Fibroblast of skin of back (primary cell): ENCODE measurements around the gene SEMA7A.
"Not testable (repeated sequence)": the region's sequence is repeated elsewhere in the genome, so short reads cannot be mapped to it uniquely, and the experiment has no call there.

Source experiments
- DNase-seq: peaks from one replicate; pipeline ENCODE4 v3.0.0-alpha.2; 2013

Gene SEMA7A

GRCh38 chr15:74399511-74400312 lies 34.0 kb downstream of the SEMA7A start:
- DNase-seq = peak; percentile 86

GRCh38 chr15:74399100-74399499 lies 34.7 kb downstream of the SEMA7A start:
- no peak for DNase-seq

- DNase-seq = no peak
These were observed 35.6 kb downstream of the SEMA7A start for GRCh38 chr15:74398183-74398582.

GRCh38 chr15:74397239-74398068 lies 36.3 kb downstream of the SEMA7A start:
- DNase-seq = no peak

- DNase-seq = peak; percentile 88
These were observed 37.1 kb downstream of the SEMA7A start for GRCh38 chr15:74396445-74397238.

GRCh38 chr15:74396146-74396438 lies 37.7 kb downstream of the SEMA7A start:
- no peak for DNase-seq

GRCh38 chr15:74395319-74396145 lies 38.2 kb downstream of the SEMA7A start:
- DNase-seq = no peak

- no peak for DNase-seq
These were observed 39.5 kb downstream of the SEMA7A start for GRCh38 chr15:74394090-74394846.

GRCh38 chr15:74393423-74393822 lies 40.3 kb downstream of the SEMA7A start:
- no peak for DNase-seq

GRCh38 chr15:74392902-74393301 lies 40.9 kb downstream of the SEMA7A start:
- no peak for DNase-seq

- peak; percentile 42 for DNase-seq
These were observed 41.3 kb downstream of the SEMA7A start for GRCh38 chr15:74392451-74392830.

- no peak for DNase-seq
These were observed 41.9 kb downstream of the SEMA7A start for GRCh38 chr15:74391582-74392450.

- no peak for DNase-seq
These were observed 43.0 kb downstream of the SEMA7A start for GRCh38 chr15:74390647-74391288.

GRCh38 chr15:74390049-74390646 lies 43.6 kb downstream of the SEMA7A start:
- DNase-seq = not testable (repeated sequence)

GRCh38 chr15:74389241-74390048 lies 44.3 kb downstream of the SEMA7A start:
- no peak for DNase-seq

GRCh38 chr15:74388363-74388951 lies 45.3 kb downstream of the SEMA7A start:
- no peak for DNase-seq

- no peak for DNase-seq
These were observed 46.0 kb downstream of the SEMA7A start for GRCh38 chr15:74387621-74388362.
